ENCODE data around the gene STAG1. TPM values are rescaled to one million over a fixed set of nuclear protein-coding genes. Genes with fewer than 3 reads are reported as not detected.

Gene STAG1
- total and polyA plus RNA-seq, 2 experiments from 2014 or later = 9.0 to 21.9 TPM

GRCh38 chr3:136694321-136694720, 57.9 kb downstream of the STAG1 start (continued):
- TF ChIP-seq REST (IDR thresholded peaks at IDR 0.05; ENCODE audit: unreplicated experiment) (no peak), STAT1 (IDR thresholded peaks at IDR 0.05; ENCODE audit: unreplicated experiment) (no peak)

- DNase-seq (ENCODE audit: low spot score) = no peak
- ATAC-seq = no peak
- H3K36me3 Mint-ChIP-seq (ENCODE audit: low read depth) = peaks cover 35% of the 10 kb centered on the region; the same call in 2 of the 3 replicates
- H3K9me3 Mint-ChIP-seq = peaks cover 30% of the 10 kb centered on the region
- H3K79me2 ChIP-seq (replicated peaks; ENCODE audit: insufficient read depth) = peaks cover 78% of the 10 kb centered on the region
- no peaks in the 10 kb centered on the region for H3K36me3 ChIP-seq (ENCODE audit: insufficient read depth)
- H3K4me3 ChIP-seq = no peak overlapping the region
- H3K27me3 ChIP-seq (ENCODE audit: insufficient read depth) = no peaks in the 10 kb centered on the region
- no peak overlapping the region for H2AFZ ChIP-seq
- peaks cover 2% of the 10 kb centered on the region for H3K27me3 Mint-ChIP-seq (ENCODE audit: insufficient read depth, low read depth, poor library complexity)
- no peaks in the 10 kb centered on the region for H3F3A ChIP-seq (replicated peaks; ENCODE audit: low read depth)
- no peak overlapping the region for H3K4me3 Mint-ChIP-seq
- H4K20me1 ChIP-seq (replicated peaks; ENCODE audit: insufficient read depth) = no peaks in the 10 kb centered on the region
- H3K4me1 Mint-ChIP-seq = peaks cover 5% of the 10 kb centered on the region; the same call in 2 of the 3 replicates
- H3K27ac ChIP-seq (ENCODE audit: low read depth) = no peak overlapping the region
- no peaks in the 10 kb centered on the region for H3K9me2 ChIP-seq (ENCODE audit: insufficient read depth)
- H3K27ac Mint-ChIP-seq = peak overlapping the region; percentile 1; the same call in 1 of the 2 replicates
- 0 out of 2 replicates have a peak, but pooled peaks cover 5% of the 10 kb centered on the region for H3K4me1 ChIP-seq (ENCODE audit: insufficient read depth)
- no peak overlapping the region for H3K4me2 ChIP-seq
- TF ChIP-seq NANOG (IDR thresholded peaks at IDR 0.05; ENCODE audit: borderline replicate concordance) = no peak
- TF ChIP-seq ZNF114 (CRISPR knock-in tag; IDR thresholded peaks at IDR 0.05) = no peak
- no peak for TF ChIP-seq POLR2AphosphoS5 (IDR thresholded peaks at IDR 0.05; ENCODE audit: low read depth)
- TF ChIP-seq ZNF462 (CRISPR knock-in tag; IDR thresholded peaks at IDR 0.05) = no peak
- TF ChIP-seq EZH2phosphoT487 (IDR thresholded peaks at IDR 0.05; ENCODE audit: unreplicated experiment) = no peak
- no peak for TF ChIP-seq REST (IDR thresholded peaks at IDR 0.05; ENCODE audit: unreplicated experiment)
- TF ChIP-seq STAT1 (IDR thresholded peaks at IDR 0.05; ENCODE audit: unreplicated experiment) = no peak
- no peak for TF ChIP-seq ETS1 (IDR thresholded peaks at IDR 0.05)
Measured at GRCh38 chr3:136690599-136690998, 61.6 kb downstream of the STAG1 start.
